ENCODE measurements around the gene SPANXN5. TPM values are rescaled to one million over a fixed set of nuclear protein-coding genes. Genes with fewer than 3 reads are reported as not detected.

The SPANXN5 gene
- total RNA-seq, 1 donor from 2014 or later = not detected

Other genes starting within 250 kb of the SPANXN5 start
- gene SSX7, start 142.5 kb downstream of the SPANXN5 start, total RNA-seq = not detected in 2 replicates
- gene SSX2, start 90.2 kb downstream of the SPANXN5 start, total RNA-seq = not detected in 2 replicates
- gene SSX2B, start 46.2 kb downstream of the SPANXN5 start, total RNA-seq = not detected in 2 replicates
- gene XAGE5, start 13.9 kb upstream of the SPANXN5 start, total RNA-seq = not detected in 2 replicates
- gene XAGE3, start 70.7 kb upstream of the SPANXN5 start, total RNA-seq = not detected in 2 replicates
- 20.4 and 20.7 TPM in 2 replicates for gene FAM156B, start 99.9 kb upstream of the SPANXN5 start, total RNA-seq
- gene FAM156A, start 161.1 kb upstream of the SPANXN5 start, total RNA-seq = 27.3 and 28.3 TPM in 2 replicates